K562 (cell line): ENCODE measurements around the gene TUBA8. TPM values are rescaled to one million over a fixed set of nuclear protein-coding genes. Genes with fewer than 3 reads are reported as not detected.

Experiments
- ARHGAP35 ChIP-seq: fragments of 450-650 bp; IDR thresholded peaks from 2 replicates; pipeline ENCODE4 v1.6.1; 2018; ENCODE audit not compliant: partially characterized antibody
- ARNT ChIP-seq, 2 experiments: fragments of 450-650 bp; IDR thresholded peaks; 2 replicates each; pipeline ENCODE4 v1.6.1; 2016; ENCODE audit warnings: mild to moderate bottlenecking in 1 of 2
- ATF1 ChIP-seq, 2 experiments: fragments of 450-650 bp in 1 of 2; IDR thresholded peaks; 2 replicates each; pipeline ENCODE4 v1.6.1; 2016; ENCODE audit warnings: missing compliant biosample characterization in 1 of 2, missing genetic modification characterization in 1 of 2
- BCLAF1 ChIP-seq, 2 experiments: fragments of 450-650 bp in 1 of 2; IDR thresholded peaks; 2 replicates each; pipeline ENCODE4 v1.6.1; 2011 to 2017; ENCODE audit warnings: low read depth in 2 of 2, antibody characterized with exemption in 1 of 2, borderline replicate concordance in 1 of 2, low read length in 1 of 2, mild to moderate bottlenecking in 1 of 2, mixed read lengths in 1 of 2; ENCODE audit not compliant: control insufficient read depth in 1 of 2
- CHCHD3 ChIP-seq: fragments of 250-450 bp; sonication (Bioruptor Pico); IDR thresholded peaks from 2 replicates; pipeline ENCODE4 v2.1.2; 2022; ENCODE audit warnings: mild to moderate bottlenecking
- ESRRA ChIP-seq: fragments of 450-650 bp; IDR thresholded peaks from 2 replicates; pipeline ENCODE4 v1.6.1; 2014; ENCODE audit warnings: low read depth, mild to moderate bottlenecking, moderate library complexity, borderline replicate concordance
- FOXM1 ChIP-seq, 2 experiments: fragments of 450-650 bp in 1 of 2; sonication (generic) in 1 of 2; formaldehyde crosslinking in 1 of 2; IDR thresholded peaks; 2 replicates each; pipeline versions ENCODE4 v1.6.1 to v1.9.0; 2017 to 2022; ENCODE audit warnings: low read depth in 2 of 2, mild to moderate bottlenecking in 2 of 2, missing genetic modification reagents in 1 of 2, moderate library complexity in 1 of 2
- KLF16 ChIP-seq: IDR thresholded peaks from 2 replicates; pipeline ENCODE4 v1.6.1; 2016; ENCODE audit warnings: antibody characterized with exemption
- LEF1 ChIP-seq: fragments of 450-650 bp; IDR thresholded peaks from 2 replicates; pipeline ENCODE4 v1.6.1; 2016; ENCODE audit warnings: mild to moderate bottlenecking
- NFIC ChIP-seq: fragments of 450-650 bp; IDR thresholded peaks from 2 replicates; pipeline ENCODE4 v1.6.1; 2017; ENCODE audit warnings: mild to moderate bottlenecking, inconsistent platforms
- POLR2G ChIP-seq: fragments of 200-400 bp; formaldehyde crosslinking; IDR thresholded peaks from 2 replicates; pipeline ENCODE4 v1.6.1; 2017; ENCODE audit warnings: low read depth, mild to moderate bottlenecking, antibody characterized with exemption, low read length, moderate library complexity
- PTRF ChIP-seq: fragments of 450-650 bp; IDR thresholded peaks from 2 replicates; pipeline ENCODE4 v1.6.1; 2016; ENCODE audit warnings: mild to moderate bottlenecking, missing genetic modification characterization, missing compliant biosample characterization
- RBFOX2 ChIP-seq: fragments of 200-400 bp; formaldehyde crosslinking; IDR thresholded peaks from 2 replicates; pipeline ENCODE4 v1.6.1; 2017; ENCODE audit warnings: low read depth, mild to moderate bottlenecking, low read length, moderate library complexity
- TRIM28 ChIP-seq: fragments of 450-650 bp; IDR thresholded peaks from 2 replicates; pipeline ENCODE4 v1.6.1; 2017
- ZNF124 ChIP-seq: sonication (generic); formaldehyde crosslinking; IDR thresholded peaks from 2 replicates; pipeline ENCODE4 v1.8.1; 2022; ENCODE audit warnings: missing genetic modification reagents
- ZNF780A ChIP-seq: fragments of 250-450 bp; sonication (Bioruptor Pico); IDR thresholded peaks from 2 replicates; pipeline ENCODE4 v1.5.0; 2021; ENCODE audit warnings: mild to moderate bottlenecking
- polyA plus RNA-seq, 8 experiments: library from polyadenylated mRNA; depleted of rRNA in 4 of 8; stranded (reverse) in 5 of 8; unstranded in 3 of 8; fragments of >200 nt; fragmentation: Nextera tagmentation in 2 of 8; fragmentation: Illumina TruSeq in 1 of 8; extraction: Ambion mirVana in 2 of 8; extraction: Trizol in 1 of 8; gene quantifications; 2 replicates each; pipeline versions ENCODE4 v1.2.1 to v1.2.3, GENCODE V29; 2011 to 2014; ENCODE audit warnings: inconsistent platforms in 1 of 8, missing spikeins in 1 of 8
- total RNA-seq, 7 experiments: library from RNA; depleted of rRNA in 6 of 7; stranded (reverse); fragments of >200 nt in 6 of 7; fragmentation: Illumina TruSeq in 2 of 7; extraction: Trizol in 2 of 7; gene quantifications; 2 replicates each; pipeline versions ENCODE4 v1.2.1 to v1.2.3, GENCODE V29; 2011 to 2021; ENCODE audit warnings: low replicate concordance in 1 of 7
- TF ChIP-seq, protein P1 (sequence below), 3 experiments: fragments of 200-800 bp in 1 of 3; fragments of 250-450 bp in 1 of 3; fragments of 450-650 bp in 1 of 3; sonication (Bioruptor Pico) in 1 of 3; sonication (Bioruptor generic) in 1 of 3; formaldehyde crosslinking in 1 of 3; IDR thresholded peaks; 2 replicates each; pipeline versions ENCODE4 v1.6.1 to v1.8.0; 2016 to 2022; ENCODE audit warnings: mild to moderate bottlenecking in 2 of 3, missing genetic modification characterization in 2 of 3, missing compliant biosample characterization in 1 of 3, moderate library complexity in 1 of 3
- TF ChIP-seq, protein P2 (sequence below): sonication (generic); formaldehyde crosslinking; IDR thresholded peaks from 2 replicates; pipeline ENCODE4 v1.8.1; 2022; ENCODE audit warnings: missing genetic modification reagents
- TF ChIP-seq, protein P3 (sequence below): sonication (generic); formaldehyde crosslinking; IDR thresholded peaks from 2 replicates; pipeline ENCODE4 v1.8.0; 2022; ENCODE audit warnings: mild to moderate bottlenecking, low read depth, missing genetic modification reagents

TUBA8 gene
- total and polyA plus RNA-seq, 9 of the 15 experiments (the other 6 are each of a cell fraction or from before 2014, with no cell fraction given), result 0.07 to 1.1 (median 0.65) TPM

DNA sequence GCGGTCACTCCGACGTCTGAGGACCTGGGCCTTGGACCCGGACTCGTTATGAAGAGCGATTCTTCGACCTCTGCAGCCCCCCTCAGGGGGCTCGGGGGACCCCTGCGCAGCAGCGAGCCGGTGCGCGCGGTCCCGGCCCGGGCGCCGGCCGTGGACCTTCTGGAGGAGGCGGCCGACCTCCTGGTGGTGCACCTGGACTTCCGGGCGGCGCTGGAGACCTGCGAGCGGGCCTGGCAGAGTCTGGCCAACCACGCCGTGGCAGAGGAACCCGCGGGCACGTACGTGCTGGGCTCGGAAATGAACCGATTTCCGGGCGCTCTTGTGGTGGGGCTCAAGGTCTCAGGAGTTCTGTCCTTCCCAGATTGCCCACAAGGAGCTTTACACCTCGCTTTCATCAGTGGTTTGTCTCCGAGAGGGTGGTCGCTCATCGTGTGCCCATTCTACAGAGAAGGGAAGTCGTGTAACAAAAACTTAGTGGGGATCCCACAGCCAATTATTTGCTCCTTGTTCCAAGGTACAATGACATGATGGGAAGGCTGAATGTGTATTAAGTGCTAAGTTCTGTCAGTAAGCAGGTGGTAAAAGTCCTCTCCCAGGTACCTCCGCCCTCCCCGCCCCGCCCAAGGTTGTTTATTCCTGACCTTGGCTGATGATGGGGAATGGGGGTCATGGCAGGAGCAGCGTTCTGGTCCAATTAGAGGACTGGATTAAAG is 32.1 kb upstream of the TUBA8 start (continued):
- TF ChIP-seq, protein P1, sequence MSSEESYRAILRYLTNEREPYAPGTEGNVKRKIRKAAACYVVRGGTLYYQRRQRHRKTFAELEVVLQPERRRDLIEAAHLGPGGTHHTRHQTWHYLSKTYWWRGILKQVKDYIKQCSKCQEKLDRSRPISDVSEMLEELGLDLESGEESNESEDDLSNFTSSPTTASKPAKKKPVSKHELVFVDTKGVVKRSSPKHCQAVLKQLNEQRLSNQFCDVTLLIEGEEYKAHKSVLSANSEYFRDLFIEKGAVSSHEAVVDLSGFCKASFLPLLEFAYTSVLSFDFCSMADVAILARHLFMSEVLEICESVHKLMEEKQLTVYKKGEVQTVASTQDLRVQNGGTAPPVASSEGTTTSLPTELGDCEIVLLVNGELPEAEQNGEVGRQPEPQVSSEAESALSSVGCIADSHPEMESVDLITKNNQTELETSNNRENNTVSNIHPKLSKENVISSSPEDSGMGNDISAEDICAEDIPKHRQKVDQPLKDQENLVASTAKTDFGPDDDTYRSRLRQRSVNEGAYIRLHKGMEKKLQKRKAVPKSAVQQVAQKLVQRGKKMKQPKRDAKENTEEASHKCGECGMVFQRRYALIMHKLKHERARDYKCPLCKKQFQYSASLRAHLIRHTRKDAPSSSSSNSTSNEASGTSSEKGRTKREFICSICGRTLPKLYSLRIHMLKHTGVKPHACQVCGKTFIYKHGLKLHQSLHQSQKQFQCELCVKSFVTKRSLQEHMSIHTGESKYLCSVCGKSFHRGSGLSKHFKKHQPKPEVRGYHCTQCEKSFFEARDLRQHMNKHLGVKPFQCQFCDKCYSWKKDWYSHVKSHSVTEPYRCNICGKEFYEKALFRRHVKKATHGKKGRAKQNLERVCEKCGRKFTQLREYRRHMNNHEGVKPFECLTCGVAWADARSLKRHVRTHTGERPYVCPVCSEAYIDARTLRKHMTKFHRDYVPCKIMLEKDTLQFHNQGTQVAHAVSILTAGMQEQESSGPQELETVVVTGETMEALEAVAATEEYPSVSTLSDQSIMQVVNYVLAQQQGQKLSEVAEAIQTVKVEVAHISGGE (CRISPR knock-in tag; IDR thresholded peaks at IDR 0.05), result no peak
- TF ChIP-seq ZNF780A (CRISPR knock-in tag) (no peak), ESRRA (peak; percentile 58), BCLAF1 (IDR thresholded peaks at IDR 0.05; ENCODE audit: borderline replicate concordance in 1 of 2, control insufficient read depth in 1 of 2, low read depth in 2 of 2, low read length in 1 of 2) (no peak), TRIM28 (no peak), NFIC (no peak), POLR2G (peak; percentile 68), ZNF124 (CRISPR knock-in tag) (no peak), KLF16 (no peak), PTRF (tag) (no peak), ARHGAP35 (no peak), CHCHD3 (CRISPR knock-in tag) (no peak), ATF1 (CRISPR knock-in tag; IDR thresholded peaks at IDR 0.05) (no peak), ATF1 (tag; IDR thresholded peaks at IDR 0.05) (no peak), ARNT (IDR thresholded peaks at IDR 0.05) (no peak), RBFOX2 (peak; percentile 72), LEF1 (no peak), FOXM1 (IDR thresholded peaks at IDR 0.05; ENCODE audit: low read depth) (no peak), FOXM1 (CRISPR knock-in tag; IDR thresholded peaks at IDR 0.05; ENCODE audit: low read depth) (no peak)
- TF ChIP-seq, protein P2, sequence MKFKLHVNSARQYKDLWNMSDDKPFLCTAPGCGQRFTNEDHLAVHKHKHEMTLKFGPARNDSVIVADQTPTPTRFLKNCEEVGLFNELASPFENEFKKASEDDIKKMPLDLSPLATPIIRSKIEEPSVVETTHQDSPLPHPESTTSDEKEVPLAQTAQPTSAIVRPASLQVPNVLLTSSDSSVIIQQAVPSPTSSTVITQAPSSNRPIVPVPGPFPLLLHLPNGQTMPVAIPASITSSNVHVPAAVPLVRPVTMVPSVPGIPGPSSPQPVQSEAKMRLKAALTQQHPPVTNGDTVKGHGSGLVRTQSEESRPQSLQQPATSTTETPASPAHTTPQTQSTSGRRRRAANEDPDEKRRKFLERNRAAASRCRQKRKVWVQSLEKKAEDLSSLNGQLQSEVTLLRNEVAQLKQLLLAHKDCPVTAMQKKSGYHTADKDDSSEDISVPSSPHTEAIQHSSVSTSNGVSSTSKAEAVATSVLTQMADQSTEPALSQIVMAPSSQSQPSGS (CRISPR knock-in tag), result 0 out of 2 replicates have a peak, but pooled peaks have one; percentile 55
- TF ChIP-seq, protein P3, sequence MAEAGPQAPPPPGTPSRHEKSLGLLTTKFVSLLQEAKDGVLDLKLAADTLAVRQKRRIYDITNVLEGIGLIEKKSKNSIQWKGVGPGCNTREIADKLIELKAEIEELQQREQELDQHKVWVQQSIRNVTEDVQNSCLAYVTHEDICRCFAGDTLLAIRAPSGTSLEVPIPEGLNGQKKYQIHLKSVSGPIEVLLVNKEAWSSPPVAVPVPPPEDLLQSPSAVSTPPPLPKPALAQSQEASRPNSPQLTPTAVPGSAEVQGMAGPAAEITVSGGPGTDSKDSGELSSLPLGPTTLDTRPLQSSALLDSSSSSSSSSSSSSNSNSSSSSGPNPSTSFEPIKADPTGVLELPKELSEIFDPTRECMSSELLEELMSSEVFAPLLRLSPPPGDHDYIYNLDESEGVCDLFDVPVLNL, result no peak
